ENCODE data around the gene HOXB5. TPM values are rescaled to one million over a fixed set of nuclear protein-coding genes. Genes with fewer than 3 reads are reported as not detected.

The HOXB5 gene
- total RNA-seq, 1 donor from 2014 or later: 2.4 TPM

DNA sequence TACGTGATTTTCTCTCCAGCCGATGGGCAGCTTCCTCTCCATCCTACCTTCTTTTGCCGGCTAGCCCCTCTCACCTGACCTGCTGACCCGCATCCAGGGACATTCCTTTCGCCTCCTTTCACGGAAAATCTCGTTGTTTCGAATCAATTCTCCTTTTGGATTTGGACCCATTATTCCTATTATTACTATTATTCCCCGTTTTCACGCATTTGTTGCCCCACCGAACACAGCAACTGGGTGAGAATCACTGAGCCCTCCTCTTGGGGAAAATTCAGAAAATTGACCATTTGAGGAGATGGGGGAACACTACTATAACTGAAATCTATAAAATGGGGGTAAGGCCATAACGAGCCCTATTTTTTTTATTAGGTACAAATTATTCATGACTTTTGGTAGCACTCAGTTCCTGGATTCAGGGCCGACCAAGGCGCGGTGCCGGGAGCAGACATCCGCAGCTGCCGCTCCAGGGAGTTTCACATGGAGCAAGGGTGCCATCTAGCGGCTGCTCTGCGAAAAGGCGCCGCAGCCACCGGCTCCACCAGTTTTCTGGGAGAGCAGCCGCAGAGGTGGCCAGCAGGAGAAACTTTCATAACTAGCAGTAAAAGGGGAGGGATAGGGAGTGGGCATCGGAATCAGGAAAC is 24.8 kb upstream of the HOXB5 start:
- ATAC-seq: peak; percentile 95
- peak; percentile 94 for DNase-seq (ENCODE audit: low spot score)
- intact Hi-C loops (cut with DNase I): no loop called here

DNA sequence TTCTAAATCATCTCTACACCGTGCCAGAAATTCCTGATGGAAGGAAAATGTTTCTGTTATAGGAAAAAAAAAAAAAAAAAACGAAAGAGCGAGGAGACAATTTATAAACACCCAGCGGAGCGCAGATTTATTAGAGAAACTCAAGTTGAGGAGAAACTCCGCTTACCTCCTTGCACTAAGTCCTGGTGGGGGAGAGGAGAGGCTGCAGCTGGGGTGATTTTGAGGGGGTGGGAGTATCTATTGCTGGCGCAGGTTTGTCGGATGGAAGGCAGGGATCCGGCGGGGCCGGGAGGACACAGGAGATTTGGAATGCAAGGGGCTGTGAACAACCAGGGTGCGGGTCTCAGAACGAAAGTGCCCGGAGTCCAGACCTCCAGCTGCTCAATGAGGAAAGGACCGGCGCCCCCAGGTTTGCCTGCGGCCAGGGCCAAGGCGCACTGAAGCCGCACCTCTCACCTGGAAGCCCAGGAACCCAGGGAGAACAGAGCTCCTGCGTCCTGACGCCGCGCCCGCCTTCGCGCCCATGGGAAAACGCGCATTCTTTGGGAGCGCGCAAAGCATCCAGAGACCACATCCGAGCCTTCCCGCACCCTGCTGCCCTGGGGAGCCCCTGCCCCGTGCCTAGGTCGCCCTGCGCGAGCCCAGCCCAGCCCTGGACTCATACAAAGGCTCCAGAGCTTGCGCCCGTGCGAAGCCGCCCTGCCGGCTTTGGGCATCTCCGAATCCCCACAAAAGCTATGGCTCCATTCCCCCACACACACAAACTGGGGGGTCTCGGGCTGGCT is 24.1 kb upstream of the HOXB5 start:
- no peak for ATAC-seq
- intact Hi-C loops (cut with DNase I): no loop called here
- DNase-seq (ENCODE audit: low spot score): no peak

DNA sequence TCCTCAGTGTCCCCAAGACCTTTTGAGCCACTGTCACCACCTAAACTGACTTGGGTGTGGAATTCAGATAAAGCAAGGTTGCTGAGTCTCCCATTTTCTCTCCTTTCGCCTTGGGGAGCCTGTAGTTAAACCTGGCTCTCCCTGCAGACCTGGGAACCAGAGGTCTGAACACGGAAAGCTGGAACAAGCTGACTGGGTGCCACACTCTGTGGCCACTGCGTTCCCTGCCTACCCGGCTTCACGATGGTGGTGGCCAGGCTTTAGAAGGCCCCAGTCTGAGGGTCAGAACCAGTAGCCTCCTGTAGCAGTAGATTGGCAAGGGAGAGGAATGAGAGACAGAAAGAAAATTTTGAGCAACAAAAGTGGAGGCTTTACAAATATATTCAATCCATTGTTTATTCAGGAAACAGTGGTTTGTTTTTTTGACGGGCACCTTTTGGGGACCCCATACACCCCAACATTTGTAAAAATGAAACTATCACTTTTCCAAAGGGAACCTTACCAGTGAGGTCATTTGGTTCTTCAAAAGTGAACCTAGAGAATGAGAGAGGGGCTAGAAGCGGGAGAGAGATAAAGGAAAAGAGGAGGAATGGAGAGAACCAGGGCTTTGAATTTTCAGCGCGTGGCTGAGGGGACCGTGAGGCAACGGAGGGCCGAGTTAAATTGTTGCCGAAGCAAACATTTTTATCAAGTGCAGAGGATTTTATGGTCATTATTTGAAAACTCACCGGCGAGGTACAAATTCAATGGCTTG is 23.3 kb upstream of the HOXB5 start:
- intact Hi-C loops (cut with DNase I): no loop called here
- DNase-seq (ENCODE audit: low spot score): no peak
- ATAC-seq: no peak

DNA sequence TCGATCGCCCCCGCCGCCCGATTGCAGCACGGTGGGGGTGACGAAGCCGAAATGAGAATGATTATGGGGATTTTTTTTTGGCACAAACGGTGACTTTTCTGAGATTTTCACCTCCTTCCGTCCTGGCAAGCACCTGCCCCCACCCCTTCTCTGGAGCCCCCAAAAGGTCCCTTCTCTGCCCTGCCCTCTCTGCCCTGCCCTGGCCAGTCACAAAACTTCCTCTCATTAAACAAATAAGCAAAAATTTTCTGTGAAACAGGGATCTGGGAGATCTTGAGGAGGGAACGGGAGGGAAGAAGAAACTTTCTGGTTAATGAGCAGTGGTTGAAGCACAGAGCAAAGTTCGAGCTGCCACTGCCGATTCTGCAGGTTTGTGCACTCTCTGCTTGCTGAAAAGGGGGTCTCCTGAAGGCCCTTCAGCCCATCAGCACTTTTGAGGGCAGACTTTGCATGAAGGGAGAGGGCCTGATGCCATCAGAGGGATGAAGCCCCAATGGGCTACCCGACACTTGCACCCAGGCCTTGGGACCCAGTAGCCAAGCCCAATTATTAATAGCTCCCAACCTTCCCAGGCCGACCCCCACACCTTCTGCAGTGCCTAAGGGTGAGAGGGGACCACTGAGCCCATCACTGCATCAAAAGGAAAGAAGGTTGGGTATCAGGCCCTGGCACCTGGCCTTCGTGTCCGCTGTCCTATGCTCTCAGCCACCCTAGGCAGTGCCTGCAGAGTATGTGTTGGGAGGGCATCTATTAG is 22.6 kb upstream of the HOXB5 start:
- intact Hi-C loops (cut with DNase I): no loop called here
- ATAC-seq (no peak), DNase-seq (ENCODE audit: low spot score) (no peak)

DNA sequence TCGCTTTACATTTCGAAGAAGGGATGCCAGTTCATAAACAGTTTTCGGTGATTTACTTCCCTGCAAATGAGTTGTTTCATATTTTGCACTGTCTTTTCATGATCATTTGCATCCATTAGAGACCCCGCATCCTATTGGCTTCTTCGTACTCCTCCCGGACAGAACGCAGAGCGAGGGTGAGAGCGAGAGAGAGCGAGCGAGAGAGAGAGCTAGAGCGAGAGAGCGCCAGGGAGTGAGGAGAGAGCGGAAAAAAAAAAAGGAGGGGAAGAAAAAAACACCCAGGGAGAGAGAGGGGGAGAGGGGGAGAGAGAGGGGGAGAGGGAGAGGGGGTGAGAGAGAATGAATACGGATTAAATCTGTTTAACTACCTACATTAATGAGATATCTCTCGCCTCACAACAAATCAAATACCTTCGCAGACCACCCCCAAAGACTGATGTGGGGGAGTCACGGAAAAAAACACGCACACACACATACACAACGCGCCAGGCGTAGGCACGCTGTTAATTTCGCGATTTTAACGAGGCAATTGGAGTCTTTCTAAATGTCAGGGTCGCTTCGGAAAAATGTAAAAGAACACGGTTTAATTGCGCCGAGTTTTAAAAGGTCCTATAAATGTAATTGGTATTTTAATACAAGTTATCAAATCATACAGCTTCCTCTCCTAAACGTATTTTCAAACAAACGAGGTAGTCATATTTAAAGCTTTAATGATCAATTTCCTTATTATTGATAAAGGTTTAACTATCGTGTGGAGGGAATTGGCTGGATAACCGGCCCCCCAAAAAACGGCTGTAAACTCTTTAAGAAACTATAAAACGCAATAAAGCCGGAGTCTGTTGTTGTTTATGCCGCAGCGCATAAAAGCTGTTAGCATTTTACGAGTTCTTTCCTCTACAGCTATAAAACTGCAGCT is 21.7 kb upstream of the HOXB5 start, which contains the start of gene HOXB8:
Gene HOXB8, minus strand, starts transcription at position 246 of the 916 bp plus-strand sequence. CDS start 588 bp downstream, outside the sequence.
- DNase-seq (ENCODE audit: low spot score) (no peak), ATAC-seq (no peak)
- intact Hi-C loops (cut with DNase I): no loop called here

DNA sequence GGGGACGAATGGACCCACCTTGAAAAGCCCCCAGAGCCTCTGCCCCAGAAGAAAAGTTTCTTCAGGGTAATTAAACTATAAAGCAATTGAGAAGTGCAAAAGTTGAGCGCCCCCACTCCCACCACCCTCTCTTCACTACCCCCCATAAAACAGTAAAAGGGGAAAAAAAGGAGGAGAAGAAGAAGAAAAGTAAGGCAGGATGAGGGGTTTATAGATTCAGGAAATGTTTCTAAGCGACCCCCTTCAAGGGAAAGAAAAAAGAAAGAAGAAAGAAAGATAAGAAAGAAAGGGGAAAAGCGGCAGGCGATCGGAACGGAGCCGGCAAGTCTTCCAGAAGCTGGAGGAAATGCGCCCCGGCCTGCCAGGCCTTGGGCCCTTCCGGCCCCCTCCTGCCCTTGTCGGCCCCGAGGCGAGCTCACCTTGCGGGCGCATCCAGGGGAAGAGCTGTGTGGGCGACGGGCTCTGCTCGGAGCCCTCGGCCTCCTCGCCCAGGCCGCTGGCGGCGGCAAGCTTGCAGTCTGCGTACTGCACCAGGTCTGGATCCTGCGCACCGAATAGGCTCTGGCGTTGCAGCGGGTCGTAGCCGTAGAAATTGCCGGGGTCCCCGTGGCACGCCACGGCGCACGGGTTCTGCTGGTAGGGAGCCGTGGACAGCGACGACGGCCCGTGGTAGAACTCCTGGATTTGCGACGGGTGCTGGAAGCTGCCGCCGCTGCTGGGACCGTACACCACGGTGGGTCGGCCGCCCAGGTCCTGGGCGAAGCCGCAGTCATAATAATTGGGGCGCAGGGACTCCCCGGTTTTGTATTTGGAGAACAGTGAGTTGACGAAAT is 20.5 kb upstream of the HOXB5 start:
- ATAC-seq: no peak
- intact Hi-C loops (cut with DNase I): loop anchor here (2.0 kb wide), 1 partner anchor 63 kb away; no protein-coding TSS in a partner anchor
- no peak for DNase-seq (ENCODE audit: low spot score)

DNA sequence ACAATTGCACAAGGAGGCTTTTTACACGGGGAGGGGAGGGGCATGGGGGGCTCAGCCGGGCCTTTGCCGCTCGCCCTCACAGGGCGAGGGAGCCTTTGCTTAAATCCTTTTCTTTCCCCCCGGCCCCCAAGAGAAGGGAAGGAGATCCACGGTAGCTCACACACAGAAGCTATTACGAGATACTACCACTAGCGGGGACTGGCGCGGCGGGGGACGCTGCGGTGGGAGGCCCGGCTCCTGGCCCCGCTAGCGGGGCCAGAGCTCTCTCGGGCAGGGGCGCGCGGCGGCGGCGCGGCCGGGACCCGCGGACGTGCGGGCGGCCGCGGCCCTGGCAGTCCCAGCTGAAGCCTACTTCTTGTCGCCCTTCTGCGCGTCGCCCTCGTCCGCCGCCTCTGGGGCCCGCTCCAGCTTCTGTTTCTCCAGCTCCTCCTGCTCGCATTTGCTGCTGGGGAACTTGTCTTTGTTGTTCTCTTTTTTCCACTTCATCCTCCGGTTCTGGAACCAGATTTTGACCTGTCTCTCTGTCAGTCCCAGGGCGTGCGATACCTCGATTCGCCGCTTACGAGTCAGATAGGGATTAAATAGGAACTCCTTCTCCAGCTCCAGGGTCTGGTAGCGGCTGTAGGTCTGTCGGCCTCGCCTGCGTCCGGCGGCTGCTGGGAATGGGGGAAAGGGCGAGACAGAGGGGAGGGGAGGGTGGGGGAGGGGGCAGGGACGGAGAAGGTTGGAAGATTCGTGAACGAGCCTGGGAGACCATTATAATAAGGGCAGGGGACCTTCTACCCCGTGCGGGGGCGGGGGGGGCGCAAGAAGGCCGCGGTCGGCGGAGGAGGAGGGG is 19.5 kb upstream of the HOXB5 start:
- intact Hi-C loops (cut with DNase I): loop anchor here (2.0 kb wide), 1 partner anchor 62 kb away; no protein-coding TSS in a partner anchor
- no peak for DNase-seq (ENCODE audit: low spot score)
- no peak for ATAC-seq

DNA sequence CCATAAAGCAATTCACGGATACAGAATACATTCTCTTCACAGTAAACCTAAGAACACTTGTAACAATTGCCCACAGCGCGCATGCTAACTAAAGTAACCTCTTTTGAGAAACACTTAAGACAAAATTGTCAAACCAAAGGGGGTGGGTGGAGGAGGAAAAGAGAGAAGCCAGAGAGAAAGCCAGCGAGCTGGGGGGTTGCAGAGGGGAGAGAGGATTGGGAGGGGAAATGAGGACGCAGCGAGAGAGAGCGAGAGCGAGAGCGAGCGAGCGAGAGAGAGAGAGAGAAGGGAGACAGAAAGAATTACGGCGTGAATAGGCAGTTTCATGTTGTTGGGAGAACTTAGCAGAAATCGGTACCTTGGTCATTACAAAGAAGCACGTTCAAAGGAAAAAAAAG is 18.9 kb upstream of the HOXB5 start:
- DNase-seq (ENCODE audit: low spot score) (no peak), ATAC-seq (no peak)
- intact Hi-C loops (cut with DNase I): loop anchor here (2.0 kb wide), 1 partner anchor 62 kb away; no protein-coding TSS in a partner anchor

DNA sequence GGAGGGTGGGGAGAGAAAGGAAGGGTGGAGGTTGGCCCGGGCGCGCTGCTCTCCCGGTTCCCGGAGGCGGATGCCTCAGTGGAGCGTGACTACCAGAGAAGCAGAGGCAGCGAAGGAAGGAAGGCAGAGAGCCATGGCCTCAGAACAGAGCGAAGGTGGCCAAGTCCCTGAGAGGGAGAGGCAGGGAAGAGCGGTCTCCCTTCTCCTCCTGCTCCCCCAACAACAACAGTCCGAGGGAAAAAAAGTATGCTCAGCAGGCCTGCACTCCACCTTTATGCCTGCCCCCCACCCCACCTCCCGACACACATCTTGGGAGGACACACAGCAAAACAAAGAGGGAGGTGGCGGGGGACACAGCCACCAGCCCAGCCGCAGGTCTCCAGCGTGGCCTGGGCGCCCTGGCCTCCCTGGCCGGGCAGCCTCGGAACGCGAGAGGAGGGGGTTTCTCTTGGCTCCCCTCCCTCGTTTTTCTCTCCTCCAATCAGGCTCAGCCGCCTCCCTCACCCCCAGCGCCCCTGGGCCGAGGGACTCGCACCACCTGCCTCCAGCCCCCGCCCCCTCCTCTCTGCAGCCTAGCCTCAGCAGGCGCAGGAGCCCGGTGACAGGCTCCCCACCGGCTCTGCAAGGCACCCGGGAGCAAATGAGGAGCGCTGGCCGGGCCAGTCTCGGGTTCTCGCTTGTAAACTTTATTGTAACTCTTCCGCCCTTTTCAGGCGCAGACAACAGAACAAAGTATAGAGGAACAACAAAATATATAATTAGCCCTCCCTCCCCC is 18.3 kb upstream of the HOXB5 start:
- DNase-seq (ENCODE audit: low spot score): no peak
- no peak for ATAC-seq
- intact Hi-C loops (cut with DNase I): loop anchor here (2.0 kb wide), 1 partner anchor 61 kb away; no protein-coding TSS in a partner anchor

DNA sequence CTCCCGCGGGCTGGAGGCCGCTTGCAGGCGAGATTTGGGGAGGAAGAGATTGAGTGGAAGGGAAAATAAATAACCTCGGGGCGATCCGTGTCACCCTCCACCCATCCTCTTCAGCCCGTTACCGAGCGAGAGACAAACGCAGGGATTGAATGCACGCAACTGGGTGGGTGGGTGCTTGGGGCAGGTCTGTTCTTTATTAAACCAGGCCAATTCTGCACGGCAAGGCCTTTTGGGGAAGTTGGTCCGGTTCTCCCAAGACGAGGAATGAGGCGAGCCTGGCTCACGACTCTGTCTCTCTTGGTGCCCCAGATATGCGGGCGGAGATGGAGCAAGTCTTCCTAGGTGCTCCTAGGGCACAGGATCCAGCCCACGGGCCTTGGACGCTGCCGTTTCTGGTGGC is 17.6 kb upstream of the HOXB5 start:
- DNase-seq (ENCODE audit: low spot score) (no peak), ATAC-seq (no peak)
- intact Hi-C loops (cut with DNase I): no loop called here

DNA sequence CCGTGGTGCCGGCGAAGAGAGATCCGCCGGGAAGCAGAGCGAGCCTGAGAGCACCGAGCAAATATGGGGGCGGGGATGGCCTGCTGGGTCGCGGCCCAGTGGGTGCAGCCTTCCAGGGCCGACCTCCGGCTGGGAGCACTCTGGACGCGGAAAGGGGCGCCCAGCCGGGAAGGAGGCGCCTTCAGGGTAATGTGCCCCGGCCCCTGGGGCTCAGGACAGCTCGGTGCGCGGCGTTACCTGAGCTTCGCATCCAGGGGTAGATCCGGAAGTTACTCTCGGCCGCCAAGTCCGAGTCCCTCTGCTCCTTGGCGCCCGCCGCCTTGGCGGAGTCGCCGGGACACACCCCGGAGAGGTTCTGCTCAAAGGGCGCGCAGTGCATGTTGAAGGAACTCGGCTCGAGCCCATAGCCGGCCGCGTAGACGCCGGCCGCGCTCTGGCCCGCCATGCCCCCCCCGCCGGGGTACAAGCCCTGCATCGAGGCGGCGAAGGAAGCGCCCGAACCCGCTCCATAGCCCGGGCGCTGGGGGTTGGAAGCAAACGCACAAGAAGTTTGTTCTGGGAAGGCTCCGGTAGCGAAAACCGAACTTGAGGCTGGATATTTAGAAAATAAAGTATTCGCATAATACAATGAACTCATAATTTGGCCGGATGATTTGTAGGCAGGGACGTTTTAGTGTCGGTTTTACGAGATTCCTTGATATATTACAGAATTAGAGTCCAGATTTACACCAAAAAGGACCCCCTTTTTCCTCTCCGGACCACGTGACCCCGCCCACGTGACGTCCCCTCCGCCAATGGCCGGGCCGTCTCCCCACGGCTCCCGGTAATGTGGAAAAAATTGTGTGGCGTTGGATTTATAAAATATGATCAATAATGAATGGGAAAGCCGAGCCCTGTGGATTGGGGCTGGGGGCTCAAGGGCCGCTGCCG is 17.0 kb upstream of the HOXB5 start, which contains the start of gene HOXB7:
Gene HOXB7, minus strand, starts transcription at position 736 of the 930 bp plus-strand sequence. Its CDS starts 99 bp downstream, at position 637.
- ATAC-seq: peak; percentile 60
- intact Hi-C loops (cut with DNase I): no loop called here
- DNase-seq (ENCODE audit: low spot score): peak; percentile 90

DNA sequence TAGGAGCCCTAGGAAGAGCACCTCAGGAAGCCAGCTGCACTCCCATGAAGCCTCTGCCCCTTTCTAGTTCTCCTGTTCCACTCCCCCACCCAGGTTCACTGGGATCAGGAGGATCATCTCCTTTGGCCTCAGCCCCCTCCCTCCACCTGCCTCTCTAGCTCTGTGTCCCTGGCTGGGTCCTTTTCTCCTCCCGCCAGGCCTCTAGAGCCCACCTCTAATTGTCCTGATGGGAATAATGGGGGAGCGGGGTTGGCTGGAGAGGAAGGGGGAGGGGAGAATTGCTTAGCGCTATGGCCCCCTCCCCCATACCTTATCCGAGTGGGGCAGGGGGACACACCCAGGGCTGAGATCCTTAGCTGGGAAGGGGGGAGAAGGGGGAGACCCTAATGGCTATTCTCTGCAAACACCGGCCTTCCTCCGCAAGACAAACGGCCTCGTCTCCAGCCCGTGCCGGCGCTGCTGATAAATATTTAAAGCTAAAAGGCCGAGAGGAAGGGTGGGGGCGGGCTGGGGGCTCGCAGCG is 16.2 kb upstream of the HOXB5 start:
- ATAC-seq: no peak
- intact Hi-C loops (cut with DNase I): no loop called here
- DNase-seq (ENCODE audit: low spot score): no peak

DNA sequence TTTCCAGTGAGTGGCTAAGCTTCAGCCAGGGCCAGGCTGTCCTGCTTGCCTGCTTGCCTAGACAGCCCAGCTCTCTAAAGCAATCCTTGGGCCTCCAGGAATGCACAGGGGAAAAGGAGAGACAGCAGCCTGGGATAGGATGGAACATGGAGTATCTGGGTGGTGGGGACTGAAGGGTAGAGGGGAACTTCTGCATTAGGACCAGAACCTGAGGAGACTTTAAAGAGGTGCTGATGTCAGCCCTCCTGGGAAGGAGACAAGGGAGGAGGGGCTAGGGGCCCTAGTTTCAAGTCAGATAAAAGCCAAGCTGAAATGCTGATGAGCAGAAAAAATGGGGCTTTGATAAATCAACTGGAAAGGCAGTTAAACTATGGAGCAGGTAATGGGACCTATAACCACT is 15.5 kb upstream of the HOXB5 start:
- ATAC-seq (no peak), DNase-seq (ENCODE audit: low spot score) (no peak)
- intact Hi-C loops (cut with DNase I): no loop called here

DNA sequence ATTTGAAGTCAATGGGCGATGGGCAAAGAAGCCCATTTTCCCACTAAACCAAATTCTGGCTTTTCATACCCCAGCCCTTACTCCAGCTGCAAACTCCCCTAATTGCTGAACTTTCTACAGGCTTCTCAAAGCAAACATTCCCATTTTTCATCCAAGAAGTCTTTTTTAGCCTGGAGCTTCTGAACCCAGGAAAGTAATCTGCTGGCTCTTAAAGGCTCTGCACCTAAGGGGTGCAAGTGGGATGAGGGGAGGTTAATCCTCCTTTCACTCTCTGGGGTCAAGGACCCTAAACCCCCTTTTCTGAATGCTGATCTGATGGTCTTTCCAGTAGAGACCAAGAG is 14.9 kb upstream of the HOXB5 start:
- intact Hi-C loops (cut with DNase I): no loop called here
- DNase-seq (ENCODE audit: low spot score) (no peak), ATAC-seq (no peak)

All from sciatic nerve (tissue), 2 donors.